ENCODE data around the gene PFN1.
"Not testable (repeated sequence)": the region's sequence is repeated elsewhere in the genome, so short reads cannot be mapped to it uniquely, and the experiment has no call there.

PFN1 gene

DNA sequence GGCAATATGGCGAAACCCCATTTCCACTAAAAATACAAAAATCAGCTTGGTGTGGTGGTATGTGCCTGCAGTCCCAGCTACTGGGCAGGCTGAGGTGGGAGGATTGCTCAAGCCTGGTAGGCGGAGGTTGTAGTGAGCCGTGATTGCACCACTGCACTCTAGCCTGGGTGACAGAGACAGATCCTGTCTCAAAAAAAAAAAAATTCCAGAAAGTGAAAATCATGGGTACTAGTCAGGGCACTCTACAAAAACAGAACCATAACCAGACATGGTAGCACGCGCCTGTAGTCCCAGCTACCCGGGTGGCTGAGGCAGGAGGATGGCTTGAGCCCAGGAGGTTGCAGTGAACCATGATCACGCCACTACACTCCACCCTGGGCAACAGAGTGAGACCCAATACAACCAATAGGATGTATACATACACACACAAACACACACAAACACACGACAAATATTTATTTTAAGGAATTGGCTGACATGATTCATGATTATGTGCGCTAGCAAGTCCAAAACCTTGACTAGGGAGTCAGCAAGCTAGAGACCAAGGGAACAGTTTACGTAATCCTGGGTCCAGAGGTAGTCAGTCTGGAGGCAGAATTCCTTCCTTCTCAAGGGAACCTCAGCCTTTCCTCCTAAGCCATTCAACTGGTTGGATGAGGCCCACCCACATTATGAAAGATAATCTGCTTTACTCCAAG is 27.8 kb downstream of the PFN1 start:
- DNase-seq, result no peak

DNA sequence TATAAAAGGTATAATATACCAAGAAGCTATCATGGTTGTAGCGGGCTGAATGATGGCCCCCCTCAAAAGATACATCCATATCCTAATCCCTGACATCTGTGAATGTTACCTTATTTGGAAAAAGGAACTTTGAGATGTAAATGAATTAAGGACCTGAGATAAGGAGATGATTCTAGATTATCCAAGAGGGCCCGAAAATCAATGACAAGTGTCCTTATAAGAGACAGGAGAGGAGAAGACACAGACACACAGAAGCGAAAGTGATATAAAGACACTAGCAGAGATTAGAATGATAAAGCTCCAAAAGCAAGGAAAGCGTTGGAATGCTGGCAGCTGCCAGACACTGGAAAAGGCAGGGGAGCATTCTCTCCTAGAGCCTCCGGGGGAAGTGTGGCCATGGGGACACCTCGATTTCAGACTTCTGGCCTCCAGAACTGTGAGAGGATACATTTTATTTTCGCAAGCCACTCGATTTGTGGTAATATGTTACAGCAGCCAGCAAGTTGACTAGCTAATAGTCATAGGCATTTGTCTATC is 28.8 kb downstream of the PFN1 start:
- DNase-seq, result no peak

DNA sequence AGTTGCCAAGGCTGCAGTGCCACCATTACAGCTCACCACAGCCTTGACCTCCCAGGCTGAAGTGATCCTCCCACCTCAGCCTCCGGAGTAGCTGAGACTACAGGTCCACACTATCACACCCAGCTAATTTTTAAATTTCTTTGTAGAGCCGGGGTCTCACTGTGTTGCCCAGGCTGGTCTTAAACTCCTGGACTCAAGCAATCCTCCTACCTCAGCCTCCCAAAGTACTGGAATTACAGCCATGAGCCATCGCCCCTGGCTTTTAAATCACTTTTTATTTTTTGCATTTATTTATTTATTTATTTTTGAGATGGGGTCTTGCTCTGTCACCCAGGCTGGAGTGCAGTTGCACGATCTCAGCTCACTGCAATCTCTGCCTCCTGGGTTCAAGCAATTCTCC is 33.8 kb downstream of the PFN1 start:
- DNase-seq, result not testable (repeated sequence)

DNA sequence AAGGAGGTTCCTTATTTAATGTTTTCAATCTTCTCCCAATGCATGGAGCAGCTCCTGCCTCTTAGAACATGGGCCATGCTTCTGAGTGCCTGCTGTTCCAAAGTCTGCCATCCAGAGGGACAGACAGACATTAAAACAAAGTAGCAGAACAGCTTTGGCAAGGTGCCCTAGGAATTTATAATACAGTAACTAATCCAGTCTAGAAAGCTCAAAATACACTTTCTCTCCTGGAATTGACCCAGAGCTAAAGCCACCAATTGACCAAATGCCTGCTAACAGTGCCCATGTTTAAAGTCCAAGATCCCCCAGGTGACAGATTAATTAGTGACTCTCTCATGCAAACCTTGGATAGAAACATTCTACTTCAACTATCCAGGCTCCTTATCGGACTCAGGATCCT is 34.3 kb downstream of the PFN1 start:
- DNase-seq, result no peak

DNA sequence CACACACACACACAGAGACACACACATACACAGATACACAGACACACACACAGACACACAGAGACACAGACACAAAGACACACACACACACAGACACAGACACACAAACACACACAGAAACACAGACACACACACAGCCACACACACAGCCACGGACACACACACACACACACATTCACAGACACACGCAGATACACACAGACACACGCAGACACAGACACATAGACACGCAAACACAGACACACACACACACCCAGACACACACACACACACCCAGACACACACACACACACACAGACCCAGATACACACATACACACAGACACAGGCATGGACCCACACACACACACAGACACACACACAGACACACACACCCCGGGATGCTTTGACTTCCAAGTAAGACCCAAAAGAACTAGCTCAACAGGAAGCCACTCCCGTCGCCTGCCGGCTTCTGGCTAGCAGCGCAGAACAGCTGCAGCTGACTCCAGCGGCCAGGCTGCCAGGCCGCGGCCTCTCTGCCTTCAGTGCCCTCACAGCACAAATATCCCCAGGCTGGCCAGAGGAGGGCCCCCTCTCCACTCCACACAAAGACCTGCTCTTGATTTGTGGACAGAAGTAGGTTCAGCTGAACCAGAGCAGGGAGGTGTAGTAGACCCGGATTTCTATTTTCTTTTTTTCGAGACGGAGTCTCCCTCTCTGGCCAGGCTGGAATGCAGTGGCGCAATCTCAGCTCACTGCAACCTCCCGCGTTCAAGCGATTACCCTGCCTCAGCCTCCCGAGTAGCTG is 39.4 kb downstream of the PFN1 start:
- peak; percentile 66 to 85 for DNase-seq

DNA sequence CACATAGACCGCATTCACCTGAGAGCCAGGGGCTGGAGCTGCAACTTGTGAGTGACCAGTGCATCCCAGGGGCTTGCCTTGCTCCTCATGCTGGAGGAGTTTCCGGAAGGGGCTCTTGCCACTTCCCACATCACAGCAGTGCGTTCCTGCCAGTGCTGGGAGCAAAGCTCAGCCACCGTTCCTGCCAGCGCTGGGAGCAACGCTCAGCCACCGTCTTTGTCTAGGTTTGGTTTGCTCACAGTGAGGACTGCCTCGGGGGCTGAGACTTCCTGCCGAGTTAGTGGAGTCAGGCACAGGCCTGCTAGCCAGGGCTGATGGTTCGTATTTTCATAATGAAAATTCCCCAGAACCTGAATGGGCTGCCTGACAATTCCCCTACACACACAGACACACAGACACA is 40.0 kb downstream of the PFN1 start:
- peak in 1 of 2 experiments; percentile 22 for DNase-seq

DNA sequence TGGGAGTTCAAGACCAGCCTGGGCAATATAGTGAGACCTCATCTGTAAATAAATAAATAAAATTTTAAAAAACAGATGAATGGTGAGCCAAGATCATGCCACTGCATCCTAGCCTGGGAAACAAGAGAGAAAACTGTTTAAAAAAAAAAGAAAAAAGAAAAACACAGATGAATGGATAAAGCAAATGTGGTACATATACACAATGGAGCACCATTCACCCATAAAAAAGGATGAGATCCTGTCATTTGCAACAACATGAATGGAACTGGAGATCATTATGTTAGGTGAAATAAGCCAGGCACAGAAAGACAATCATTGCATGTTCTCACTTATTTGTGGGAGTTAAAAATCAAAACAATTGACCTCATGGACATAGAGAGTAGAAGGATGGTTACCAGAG is 41.7 kb downstream of the PFN1 start:
- not testable (repeated sequence) for DNase-seq

DNA sequence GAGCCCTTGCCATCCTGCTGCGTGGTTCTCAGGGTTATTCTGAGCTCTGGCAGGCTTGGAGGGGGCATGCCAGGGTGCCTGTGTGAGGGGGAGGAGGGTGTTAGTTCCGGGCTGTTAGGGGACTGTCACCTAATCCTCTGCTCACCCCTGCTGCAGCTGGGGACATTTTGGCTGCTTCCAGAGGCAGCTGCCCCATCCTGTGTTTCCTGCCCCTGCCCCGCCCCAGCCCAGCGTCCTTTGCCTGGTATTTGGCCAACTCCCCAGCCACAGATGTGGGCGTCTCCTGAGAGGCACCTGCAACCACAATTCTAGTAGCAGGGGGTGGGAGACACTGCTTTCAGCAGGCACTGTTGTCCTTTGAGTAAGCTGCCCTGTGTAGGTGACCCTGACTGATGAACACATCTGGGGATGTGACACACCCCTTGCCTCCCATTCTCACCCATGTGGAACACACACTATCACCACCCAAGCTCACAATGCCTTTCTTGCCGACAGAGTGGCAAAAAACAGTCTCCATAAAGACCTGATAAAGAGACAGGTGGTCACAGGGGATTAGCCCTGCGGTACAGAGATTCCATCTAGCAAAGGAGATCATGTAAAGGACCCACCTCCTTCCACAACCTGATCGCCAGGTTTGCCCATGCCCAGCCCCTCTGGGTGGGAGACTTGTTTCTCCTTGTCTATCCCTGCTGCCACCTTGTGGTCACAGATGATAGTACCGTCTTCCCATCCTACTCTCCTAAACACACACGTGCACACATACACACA is 45.1 kb downstream of the PFN1 start, which contains the start of gene CHRNE:
TSS of gene CHRNE (minus strand) at position 48 of the 768 bp plus-strand sequence. CDS start at position 13, 35 bp downstream.
- DNase-seq, result peak; percentile 71 to 82

DNA sequence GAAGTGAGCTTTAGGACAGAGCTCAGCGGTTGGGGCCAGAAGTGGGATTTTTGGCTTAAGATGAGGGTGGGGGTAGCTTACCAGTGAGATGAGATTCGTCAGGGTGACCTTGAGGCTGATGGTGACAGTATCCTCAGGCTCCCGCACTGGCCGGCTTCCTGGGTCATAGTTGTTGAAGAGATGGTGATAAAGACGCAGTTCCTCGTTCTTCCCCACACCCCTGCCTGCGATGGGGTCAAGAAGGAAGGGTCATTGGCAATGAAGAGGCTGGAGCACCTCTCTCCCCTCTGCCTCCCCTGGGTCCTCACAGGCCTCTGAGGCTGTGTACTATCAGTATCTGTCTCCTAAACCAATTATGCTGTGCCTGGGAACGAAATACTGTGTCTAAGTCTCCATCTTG is 45.8 kb downstream of the PFN1 start:
- no peak for DNase-seq

DNA sequence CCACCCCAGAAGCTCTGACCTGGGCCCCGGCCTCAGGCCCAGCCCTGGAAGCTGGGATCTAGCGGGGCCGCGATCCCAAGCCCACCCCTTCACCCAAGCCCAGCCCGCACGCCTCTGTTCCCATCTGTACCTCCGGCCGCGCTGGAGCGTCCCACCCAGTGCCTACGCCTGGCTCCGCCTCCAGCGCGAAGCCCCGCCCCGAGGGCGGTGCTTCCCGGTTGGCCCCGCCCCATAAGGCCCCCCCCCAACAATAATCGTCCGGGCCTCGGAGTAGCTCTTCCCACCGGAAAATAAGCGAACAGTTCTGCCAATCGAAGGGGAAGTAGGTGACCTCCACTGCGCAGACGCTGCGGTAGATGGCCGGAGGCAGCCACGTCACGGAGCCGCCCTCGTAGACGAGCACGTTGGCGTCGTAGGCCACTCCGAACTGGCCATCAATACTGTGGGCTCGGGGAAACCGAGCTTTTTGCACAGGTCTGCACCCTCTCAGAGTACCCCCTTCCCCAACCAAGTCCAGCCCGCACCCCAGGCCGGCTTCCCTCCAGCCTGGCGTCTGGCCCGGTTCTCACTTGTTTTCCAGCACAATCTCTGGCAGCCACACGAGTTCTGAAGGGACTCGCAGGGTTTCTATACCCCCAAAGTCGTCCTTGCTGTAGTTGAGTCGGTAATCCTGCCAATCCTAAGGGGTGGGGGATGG is 46.5 kb downstream of the PFN1 start:
- no peak for DNase-seq

DNA sequence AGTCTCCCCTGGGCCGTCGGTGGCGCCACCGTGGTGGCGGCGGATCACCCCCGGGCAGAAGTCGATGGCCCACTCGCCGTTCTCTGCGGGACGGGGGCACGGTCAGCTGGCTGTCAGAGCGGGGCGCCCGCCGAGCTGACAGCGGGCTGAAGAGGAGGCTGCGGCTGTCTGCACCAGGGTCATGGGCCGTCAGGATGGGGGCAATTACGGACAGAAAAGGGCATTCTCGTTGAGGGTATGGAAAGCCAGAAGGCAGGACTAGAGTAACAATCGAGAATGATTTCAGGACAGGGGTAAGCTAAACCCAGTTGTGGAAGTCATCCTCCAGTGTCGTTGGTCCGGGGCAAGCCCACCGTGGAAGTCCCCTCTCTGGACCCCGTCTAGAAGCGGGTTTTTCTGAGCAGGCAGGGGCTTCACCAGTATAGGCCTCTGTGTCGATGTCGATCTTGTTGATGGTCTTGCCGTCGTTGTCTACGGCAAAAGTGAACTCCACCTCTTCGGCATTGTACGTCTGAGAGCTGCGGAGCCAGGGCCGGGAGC is 47.2 kb downstream of the PFN1 start:
- no peak for DNase-seq

DNA sequence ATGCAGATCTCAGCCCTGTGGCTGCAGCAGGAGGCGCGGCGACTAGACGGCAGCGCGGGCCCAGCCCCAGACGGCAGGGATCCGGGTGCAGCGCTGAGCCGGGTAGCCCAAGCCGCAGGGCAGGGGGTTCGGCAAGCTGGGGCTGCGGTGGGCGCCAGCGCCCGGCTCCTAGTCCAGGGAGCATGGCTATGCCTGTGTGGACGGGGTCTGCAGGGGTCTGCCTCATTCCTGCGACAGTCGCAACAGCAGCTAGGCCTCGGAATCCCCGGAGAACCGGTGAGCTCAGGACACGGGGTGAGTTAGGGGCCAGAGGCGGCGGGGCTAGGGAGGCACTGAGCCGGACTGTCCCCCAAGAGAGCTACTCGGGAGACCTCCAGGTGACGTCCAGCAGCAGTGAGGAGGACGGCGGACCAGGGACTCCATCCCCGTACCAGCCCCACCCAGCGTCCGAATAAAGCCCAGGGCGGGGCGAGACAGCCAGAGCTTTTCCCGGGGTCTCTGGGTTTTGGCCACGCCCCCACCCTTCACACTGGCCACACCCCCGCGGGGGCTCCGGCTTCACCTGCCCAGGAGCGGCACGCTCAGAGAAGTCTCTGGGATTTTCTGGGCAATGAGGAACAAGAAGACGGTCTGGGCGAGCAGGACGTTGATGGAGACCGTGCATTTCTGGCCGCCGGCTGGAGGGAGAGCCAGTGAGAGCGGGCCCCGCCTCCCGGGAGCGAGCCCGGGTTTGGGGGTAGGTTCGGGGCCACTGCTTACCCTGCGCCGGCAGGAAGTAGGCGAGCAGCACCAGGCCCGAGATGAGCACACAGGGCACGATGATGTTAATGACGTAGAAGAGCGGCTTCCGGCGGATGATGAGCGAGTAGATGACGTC is 47.9 kb downstream of the PFN1 start:
- DNase-seq, result no peak

DNA sequence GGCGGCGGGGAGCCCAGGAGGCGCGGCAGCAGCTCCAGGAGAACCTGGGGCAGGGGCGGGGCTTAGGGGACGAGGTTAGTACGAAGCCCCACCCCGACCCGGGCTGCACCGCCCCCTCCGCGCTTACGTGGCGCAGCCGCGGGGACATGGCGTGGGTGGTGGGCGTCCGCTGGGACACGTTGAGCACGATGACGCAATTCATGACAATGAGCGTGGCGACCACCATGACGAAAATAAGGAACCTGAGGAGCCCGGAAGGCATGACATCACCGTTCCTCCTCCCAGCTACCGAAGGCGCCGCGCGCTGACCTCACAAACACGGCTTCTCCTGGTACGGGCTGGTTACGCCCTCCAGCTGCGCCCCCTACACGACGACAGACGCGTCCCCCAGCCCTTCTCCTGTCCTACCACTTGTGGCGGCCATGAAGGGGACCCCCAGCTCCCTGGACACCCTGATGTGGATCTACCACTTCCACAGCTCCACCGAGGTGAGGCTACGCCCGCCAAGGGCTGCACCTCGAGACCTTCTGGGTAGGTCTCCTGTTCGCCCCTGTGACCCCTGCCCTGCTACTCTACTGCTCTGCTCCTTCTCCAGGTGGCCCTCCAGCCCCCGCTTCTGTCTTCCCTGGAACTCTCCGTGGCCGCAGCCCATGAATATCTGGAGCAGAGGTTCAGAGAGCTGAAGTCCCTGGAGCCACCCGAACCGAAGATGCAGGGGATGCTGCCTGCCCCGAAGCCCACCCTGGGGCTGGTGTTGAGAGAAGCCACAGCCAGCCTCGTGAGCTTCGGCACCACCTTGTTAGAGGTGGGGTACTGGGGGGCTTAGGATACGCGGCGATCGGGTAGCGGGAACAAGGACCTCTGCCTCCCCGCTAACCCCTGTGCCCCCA is 48.7 kb downstream of the PFN1 start, which contains the start of gene C17orf107:
TSS of gene C17orf107 (plus strand) at position 196 of the 890 bp plus-strand sequence. CDS start at position 423, 227 bp downstream.
- peak in 1 of 2 experiments; percentile 49 for DNase-seq

DNA sequence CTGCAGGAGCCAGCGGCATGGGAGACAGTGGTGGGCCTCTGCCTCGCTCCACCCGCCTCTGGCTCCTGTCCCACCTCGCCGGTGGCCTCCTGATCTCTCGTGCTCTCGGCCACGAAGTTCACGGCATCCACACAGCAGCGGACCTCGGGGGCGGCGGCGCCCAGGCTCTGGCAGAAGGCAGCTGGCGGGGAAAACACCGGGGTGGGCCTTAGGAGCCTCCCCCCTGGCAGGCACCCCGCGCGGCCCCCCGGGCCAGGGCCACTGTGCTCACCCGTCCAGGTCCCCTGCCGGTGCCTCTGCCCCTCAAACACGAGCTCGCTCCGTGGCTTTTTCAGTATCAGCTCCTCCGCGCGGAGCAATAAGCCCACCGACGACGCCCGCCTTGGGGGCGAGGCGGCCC is 49.4 kb downstream of the PFN1 start:
- no peak for DNase-seq

DNA sequence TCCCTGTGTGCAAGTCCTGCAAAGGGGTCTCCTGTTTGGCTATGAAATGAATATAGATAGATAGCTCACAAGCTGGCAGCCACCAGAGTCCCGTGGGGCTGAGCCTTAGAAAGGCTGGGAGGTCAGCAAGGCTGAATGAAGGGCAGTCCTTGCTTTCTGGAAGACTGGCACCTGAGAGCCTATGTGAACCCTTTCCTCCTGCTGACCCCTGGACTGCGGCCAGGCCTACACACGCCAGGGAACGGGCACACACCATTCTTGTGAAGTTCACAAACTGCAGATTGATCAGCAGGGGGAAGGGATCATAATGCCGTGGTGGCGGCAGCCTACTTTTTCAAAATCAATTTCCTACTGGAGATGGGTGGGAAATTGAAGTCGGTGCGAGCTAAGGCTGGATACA is 50.0 kb downstream of the PFN1 start:
- no peak for DNase-seq

DNA sequence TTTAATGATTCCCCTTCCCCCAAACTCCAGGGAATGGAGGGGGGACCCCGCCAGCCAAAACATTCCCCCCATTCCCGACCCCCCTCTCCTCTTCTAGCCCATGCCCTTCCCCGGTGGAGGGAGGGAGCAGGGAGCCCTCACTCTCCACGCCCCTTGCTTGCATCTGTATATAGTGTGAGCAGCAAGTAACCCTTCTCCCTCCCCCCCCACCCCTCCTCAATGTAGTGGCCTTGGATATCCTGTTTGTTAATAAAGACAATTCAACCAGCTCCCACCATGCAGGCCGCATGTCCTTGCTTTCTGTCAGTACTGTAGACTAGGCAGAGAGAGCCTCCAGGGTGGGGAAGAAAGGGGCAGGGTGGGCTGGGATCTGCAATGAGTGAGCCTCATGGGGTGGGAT is 50.5 kb downstream of the PFN1 start:
- no peak for DNase-seq

DNA sequence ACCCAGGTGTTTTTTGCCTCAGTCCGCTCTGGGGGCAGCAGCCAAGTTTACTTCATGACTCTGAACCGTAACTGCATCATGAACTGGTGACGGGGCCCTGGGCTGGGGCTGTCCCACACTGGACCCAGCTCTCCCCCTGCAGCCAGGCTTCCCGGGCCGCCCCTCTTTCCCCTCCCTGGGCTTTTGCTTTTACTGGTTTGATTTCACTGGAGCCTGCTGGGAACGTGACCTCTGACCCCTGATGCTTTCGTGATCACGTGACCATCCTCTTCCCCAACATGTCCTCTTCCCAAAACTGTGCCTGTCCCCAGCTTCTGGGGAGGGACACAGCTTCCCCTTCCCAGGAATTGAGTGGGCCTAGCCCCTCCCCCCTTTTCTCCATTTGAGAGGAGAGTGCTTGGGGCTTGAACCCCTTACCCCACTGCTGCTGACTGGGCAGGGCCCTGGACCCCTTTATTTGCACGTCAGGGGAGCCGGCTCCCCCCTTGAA is 51.1 kb downstream of the PFN1 start:
- no peak for DNase-seq

DNA sequence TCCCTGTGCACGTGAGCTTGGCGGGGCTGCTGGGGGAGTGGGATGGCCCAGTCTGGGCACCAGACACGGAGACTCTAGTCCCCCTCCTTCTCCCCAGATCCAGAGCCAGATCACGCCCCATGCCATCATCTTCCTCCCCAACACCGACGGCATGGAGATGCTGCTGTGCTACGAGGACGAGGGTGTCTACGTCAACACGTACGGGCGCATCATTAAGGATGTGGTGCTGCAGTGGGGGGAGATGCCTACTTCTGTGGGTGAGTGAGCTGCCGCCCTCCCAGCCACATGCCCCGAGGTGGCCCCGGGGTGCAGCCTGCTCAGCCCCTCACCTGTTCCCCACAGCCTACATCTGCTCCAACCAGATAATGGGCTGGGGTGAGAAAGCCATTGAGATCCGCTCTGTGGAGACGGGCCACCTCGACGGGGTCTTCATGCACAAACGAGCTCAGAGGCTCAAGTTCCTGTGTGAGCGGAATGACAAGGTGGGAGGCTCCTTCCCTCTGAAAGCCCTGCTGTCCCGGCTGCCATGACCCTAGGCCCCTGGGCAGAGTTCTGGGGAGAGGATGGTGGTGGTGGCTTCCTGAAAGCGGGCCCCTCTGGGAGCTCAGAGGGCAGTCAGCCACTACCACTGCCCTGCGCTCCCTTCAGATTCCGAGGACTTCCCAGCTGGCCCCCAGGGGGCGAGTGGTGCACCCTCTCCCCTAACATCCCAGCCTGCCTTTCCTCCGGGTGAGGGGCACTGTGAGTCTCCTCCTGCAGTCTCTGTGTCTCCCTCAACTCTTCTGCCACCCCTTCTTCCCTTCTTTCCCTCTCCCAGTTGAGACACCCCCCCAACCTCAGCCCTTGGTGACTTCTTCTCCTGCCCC is 51.8 kb downstream of the PFN1 start:
- DNase-seq, result no peak

All from NCI-H526 (cell line).